Peyer's patch (tissue), 4 donors: ENCODE results near the gene SOX12. TPM values are rescaled to one million over a fixed set of nuclear protein-coding genes. Genes with fewer than 3 reads are reported as not detected.

Experiments
- DNase-seq, 3 donors: peaks; one replicate each; pipeline ENCODE4 v3.0.0-alpha.2; 2017 to 2019
- H3K27ac ChIP-seq, 4 donors: fragments of 200-600 bp; sonication (generic); one replicate each; pipeline ENCODE4 v1.5.1; 2016 to 2019
- H3K27me3 ChIP-seq, 2 donors: fragments of 200-600 bp; sonication (generic); one replicate each; pipeline ENCODE4 v1.5.1; 2019
- H3K36me3 ChIP-seq, 3 donors: fragments of 200-600 bp; sonication (generic); one replicate each; pipeline ENCODE4 v1.5.1; 2016 to 2019
- H3K4me1 ChIP-seq, 4 donors: fragments of 200-600 bp; sonication (generic); one replicate each; pipeline ENCODE4 v1.5.1; 2016 to 2019
- H3K4me3 ChIP-seq, 4 donors: fragments of 200-600 bp; sonication (generic); 1 replicate in 3 of 4; 2 replicates in 1 of 4; pipeline ENCODE4 v1.5.1; 2016 to 2019; ENCODE audit warnings: mild to moderate bottlenecking in 1 of 4
- H3K9me3 ChIP-seq, 4 donors: fragments of 200-600 bp; sonication (generic); one replicate each; pipeline ENCODE4 v1.5.1; 2016 to 2019; ENCODE audit warnings: mild to moderate bottlenecking in 1 of 4
- POLR2A ChIP-seq, 2 donors: fragments of 450-650 bp; IDR thresholded peaks; one replicate each; pipeline ENCODE4 v1.5.1; 2017; ENCODE audit warnings: antibody characterized with exemption in 2 of 2, mild to moderate bottlenecking in 2 of 2, moderate library complexity in 2 of 2
- total RNA-seq, 4 donors: library from RNA; depleted of rRNA; stranded (reverse); fragments of >200 nt; gene quantifications; one replicate each; pipeline ENCODE4 v1.1.0, GENCODE V29; 2016
- TF ChIP-seq, protein P1 (sequence below), 6 experiments: fragments of 450-650 bp in 4 of 6; fragments of 200-600 bp in 2 of 6; sonication (generic) in 1 of 6; IDR thresholded peaks; one replicate each; pipeline ENCODE4 v1.5.1; 2017 to 2019; ENCODE audit warnings: antibody characterized with exemption in 6 of 6, mild to moderate bottlenecking in 3 of 6, moderate library complexity in 1 of 6

The SOX12 gene
- total RNA-seq, result 1 to 10 TPM; 1.4 to 7.4 (median 2.5) TPM

DNA sequence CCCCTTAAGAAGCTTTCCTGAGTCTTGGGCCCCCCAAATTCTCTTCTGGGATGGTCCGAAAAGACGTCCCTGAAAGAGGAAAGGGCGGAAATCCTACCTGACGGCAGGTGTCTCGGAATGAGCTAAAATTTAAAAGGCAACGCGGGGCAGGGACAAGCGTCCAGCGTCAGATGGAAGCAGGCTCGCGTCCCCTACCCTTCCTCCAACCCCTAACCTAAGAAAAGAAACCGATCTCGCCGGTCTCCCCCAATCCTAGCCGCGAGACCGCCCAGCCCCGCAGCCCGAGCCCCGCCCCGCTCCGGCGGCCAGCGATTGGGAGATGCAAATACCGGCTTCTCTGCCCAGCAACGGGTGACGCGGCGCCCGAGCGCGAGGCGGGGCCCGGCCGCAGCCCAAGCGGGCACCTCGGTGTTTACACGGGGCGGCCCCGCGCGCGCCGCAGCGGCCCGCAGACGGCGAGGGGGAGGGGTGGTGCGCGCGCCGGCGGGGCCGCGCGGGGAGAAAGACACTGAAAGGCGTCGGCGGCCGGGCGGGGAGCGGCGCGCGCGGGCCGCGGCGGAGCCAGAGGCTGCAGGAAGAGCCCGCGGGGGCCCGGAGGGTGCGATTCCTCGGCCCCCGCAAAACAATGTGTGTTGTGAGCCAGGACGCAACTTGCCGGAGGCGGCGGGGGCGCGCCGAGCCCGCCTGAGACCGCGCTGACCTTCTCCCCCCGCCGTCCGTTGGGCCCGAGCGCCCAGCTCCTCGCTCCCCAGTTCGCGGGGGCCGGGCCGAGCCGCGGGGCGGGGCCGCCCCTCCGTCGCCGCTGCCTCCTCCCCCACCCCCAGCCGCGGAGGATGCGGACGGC, at the start of gene SOX12:
Gene SOX12 (plus strand): TSS at position 508 of the 844 bp plus-strand sequence. CDS start 373 bp downstream, outside the sequence.
- H3K36me3 ChIP-seq, result no peaks in the 10 kb centered on the region
- H3K27me3 ChIP-seq, result no peaks in the 10 kb centered on the region
- H3K27ac ChIP-seq, result peak within 1 kb of the TSS; percentile 89 to 98 (median 93)
- peak; percentile 99 for DNase-seq
- peaks cover 0 to 28% (median 2%) of the 10 kb centered on the region in 4 donors for H3K4me1 ChIP-seq
- peak within 1 kb of the TSS; percentile 59 to 90 (median 80) for H3K4me3 ChIP-seq
- H3K9me3 ChIP-seq, result no peaks in the 10 kb centered on the region
- TF ChIP-seq, protein P1, sequence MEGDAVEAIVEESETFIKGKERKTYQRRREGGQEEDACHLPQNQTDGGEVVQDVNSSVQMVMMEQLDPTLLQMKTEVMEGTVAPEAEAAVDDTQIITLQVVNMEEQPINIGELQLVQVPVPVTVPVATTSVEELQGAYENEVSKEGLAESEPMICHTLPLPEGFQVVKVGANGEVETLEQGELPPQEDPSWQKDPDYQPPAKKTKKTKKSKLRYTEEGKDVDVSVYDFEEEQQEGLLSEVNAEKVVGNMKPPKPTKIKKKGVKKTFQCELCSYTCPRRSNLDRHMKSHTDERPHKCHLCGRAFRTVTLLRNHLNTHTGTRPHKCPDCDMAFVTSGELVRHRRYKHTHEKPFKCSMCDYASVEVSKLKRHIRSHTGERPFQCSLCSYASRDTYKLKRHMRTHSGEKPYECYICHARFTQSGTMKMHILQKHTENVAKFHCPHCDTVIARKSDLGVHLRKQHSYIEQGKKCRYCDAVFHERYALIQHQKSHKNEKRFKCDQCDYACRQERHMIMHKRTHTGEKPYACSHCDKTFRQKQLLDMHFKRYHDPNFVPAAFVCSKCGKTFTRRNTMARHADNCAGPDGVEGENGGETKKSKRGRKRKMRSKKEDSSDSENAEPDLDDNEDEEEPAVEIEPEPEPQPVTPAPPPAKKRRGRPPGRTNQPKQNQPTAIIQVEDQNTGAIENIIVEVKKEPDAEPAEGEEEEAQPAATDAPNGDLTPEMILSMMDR (IDR thresholded peaks at IDR 0.05), result no peak
- TF ChIP-seq POLR2A (IDR thresholded peaks at IDR 0.05), result peak in 1 of 2 donors; percentile 60

DNA sequence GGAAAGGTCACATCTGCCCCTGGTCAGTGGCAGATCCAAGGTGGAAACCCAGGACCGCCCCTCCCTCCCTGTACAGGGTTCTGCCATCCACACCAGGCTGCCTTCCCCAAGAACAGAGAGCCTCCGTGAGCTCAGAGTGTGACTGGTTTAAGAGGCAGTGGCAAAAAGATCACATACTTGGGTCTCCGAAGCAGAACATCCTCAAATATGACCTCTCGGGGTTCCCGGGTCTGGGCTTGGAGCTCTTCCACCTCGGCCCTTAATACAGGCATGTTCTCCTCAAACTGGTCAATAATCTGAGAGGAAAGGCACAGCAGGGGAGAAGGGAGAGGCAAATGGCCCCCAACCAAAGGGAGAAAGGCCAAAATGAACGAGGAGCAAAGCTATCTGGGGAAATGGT, 49.6 kb upstream of the SOX12 start:
- peak in 1 of 3 donors; percentile 10 for DNase-seq
- peaks cover 0 to 23% (median 0%) of the 10 kb centered on the region in 3 donors for H3K36me3 ChIP-seq

DNA sequence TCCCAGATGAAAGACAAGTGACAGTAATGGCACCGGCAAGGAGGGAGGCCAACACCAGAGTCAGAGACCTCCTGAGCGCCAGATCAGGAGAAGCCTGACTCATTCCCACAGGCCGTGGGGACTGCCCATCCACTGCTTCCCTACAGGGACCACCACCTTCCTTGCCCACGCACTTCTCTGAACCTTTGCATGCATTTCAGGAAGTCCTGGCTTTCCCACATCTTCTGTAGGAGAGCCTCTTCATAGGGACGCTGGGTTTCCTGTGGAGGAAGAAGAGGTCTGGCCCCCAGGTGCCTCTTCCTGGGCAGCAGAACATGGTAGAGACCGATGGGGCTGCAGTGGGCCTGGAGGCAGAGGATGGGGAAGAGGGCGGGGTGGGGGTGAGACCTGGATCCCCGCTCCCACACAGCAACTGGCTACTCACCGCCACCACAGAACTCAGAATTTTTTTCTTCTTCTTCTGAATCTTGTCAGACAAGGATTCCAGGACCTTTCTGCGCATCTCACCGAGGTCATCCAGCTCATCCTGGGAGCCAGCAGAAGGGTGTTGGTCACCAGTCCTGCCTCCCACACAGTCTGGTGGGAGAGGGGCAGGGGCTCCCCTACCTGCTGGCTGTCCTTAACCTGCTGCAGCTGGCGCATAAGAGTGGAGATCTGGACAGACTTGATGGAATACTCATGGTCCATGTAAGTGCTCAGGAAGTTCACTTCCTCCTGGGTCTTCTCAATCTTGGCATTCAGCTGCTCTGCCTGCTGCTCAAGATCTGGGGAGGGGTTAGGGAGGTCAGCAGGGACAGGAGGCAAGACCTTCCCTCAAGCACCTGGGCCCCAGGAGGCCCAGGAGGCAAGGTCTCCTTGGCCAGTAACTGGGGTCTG, 48.5 kb upstream of the SOX12 start:
- Histone ChIP-seq H3K27me3 (no peaks in the 10 kb centered on the region), H3K4me3 (no peak overlapping the region), H3K27ac (no peak overlapping the region), H3K36me3 (peaks cover 0 to 23% (median 0%) of the 10 kb centered on the region in 3 donors), H3K4me1 (no peaks in the 10 kb centered on the region), H3K9me3 (no peaks in the 10 kb centered on the region)
- DNase-seq, result peak in 1 of 3 donors; percentile 23
- TF ChIP-seq, protein P1 (IDR thresholded peaks at IDR 0.05), result no peak
- TF ChIP-seq POLR2A (IDR thresholded peaks at IDR 0.05), result no peak

More for the DNA sequence above, 49.6 kb upstream of the SOX12 start:
- no peaks in the 10 kb centered on the region for H3K27me3 ChIP-seq
- TF ChIP-seq, protein P1 (IDR thresholded peaks at IDR 0.05), result no peak
- TF ChIP-seq POLR2A (IDR thresholded peaks at IDR 0.05), result no peak
- H3K9me3 ChIP-seq, result no peaks in the 10 kb centered on the region
- no peak overlapping the region for H3K27ac ChIP-seq
- H3K4me1 ChIP-seq, result no peaks in the 10 kb centered on the region
- H3K4me3 ChIP-seq, result no peak overlapping the region

DNA sequence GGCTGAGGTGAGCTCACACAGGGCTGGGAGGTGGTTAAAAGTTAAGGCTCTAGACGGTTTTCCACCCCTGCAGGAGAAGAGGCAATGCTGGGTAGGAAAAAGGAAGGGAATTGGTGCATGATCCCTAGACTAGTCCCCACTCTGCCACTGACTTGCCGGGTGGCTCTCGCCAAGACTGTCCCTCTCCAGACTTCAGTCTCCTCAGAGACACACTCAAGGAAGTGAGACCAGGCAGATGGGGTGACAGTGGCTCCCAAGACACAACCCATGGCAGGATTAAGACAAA, 47.9 kb upstream of the SOX12 start:
- Histone ChIP-seq H3K4me1 (no peaks in the 10 kb centered on the region), H3K4me3 (no peak overlapping the region), H3K27me3 (no peaks in the 10 kb centered on the region), H3K27ac (no peak overlapping the region), H3K36me3 (peaks cover 0 to 23% (median 0%) of the 10 kb centered on the region in 3 donors), H3K9me3 (no peaks in the 10 kb centered on the region)
- no peak for TF ChIP-seq POLR2A (IDR thresholded peaks at IDR 0.05)
- TF ChIP-seq, protein P1 (IDR thresholded peaks at IDR 0.05), result no peak
- DNase-seq, result no peak

DNA sequence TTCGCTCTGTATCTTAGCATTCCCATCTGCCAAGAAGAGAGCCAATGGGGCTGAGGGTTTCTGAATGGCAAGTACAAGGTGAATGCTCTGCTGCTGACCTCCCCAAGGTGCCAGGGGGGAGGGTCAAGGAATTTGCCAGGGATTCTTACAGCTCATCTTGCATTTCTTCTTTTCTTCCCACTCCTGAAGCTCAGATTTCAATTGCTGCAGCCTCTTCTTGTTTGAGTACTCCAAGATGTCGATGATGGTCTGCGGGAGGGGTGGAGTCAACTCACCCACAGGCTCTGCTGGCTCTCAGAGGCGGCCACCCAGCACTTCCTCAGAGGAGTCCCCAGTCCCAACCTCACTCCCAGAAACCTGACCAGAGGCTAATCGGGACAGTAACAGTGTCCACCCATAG, 47.2 kb upstream of the SOX12 start:
- H3K27me3 ChIP-seq, result no peaks in the 10 kb centered on the region
- H3K4me3 ChIP-seq, result no peak overlapping the region
- no peak overlapping the region for H3K27ac ChIP-seq
- no peaks in the 10 kb centered on the region for H3K4me1 ChIP-seq
- TF ChIP-seq, protein P1 (IDR thresholded peaks at IDR 0.05), result no peak
- TF ChIP-seq POLR2A (IDR thresholded peaks at IDR 0.05), result no peak
- peak in 1 of 3 donors; percentile 9 for DNase-seq
- no peaks in the 10 kb centered on the region for H3K9me3 ChIP-seq
- H3K36me3 ChIP-seq, result peaks cover 0 to 23% (median 0%) of the 10 kb centered on the region in 3 donors
